K562 (cell line): ENCODE measurements around the gene FNDC1.

Experiments
- BACH1 ChIP-seq: fragments of 200-800 bp; sonication (Bioruptor generic); IDR thresholded peaks from 2 replicates; pipeline ENCODE4 v1.6.1; 2016; ENCODE audit warnings: missing genetic modification characterization, missing compliant biosample characterization
- GTF2F1 ChIP-seq: IDR thresholded peaks from 2 replicates; pipeline ENCODE4 v1.6.1; 2011; ENCODE audit warnings: low read depth, low read length, improper control_type of control experiment
- SP2 ChIP-seq: IDR thresholded peaks from 2 replicates; pipeline ENCODE4 v1.6.1; 2011; ENCODE audit warnings: mild to moderate bottlenecking, low read depth, low read length, moderate library complexity; ENCODE audit not compliant: poor library complexity, severe bottlenecking; ENCODE audit errors: extremely low read depth
- YY1 ChIP-seq, 3 experiments: IDR thresholded peaks; 2 replicates each; pipeline ENCODE4 v1.6.1; 2011; ENCODE audit warnings: low read length in 2 of 3, mild to moderate bottlenecking in 2 of 3, moderate library complexity in 2 of 3, borderline replicate concordance in 1 of 3, control low read depth in 1 of 3, low read depth in 1 of 3; ENCODE audit not compliant: insufficient read depth in 3 of 3, insufficient replicate concordance in 2 of 3, control insufficient read depth in 1 of 3, insufficient read length in 1 of 3; ENCODE audit errors: extremely low read depth in 1 of 3
- ZNF561 ChIP-seq: fragments of 450-650 bp; formaldehyde crosslinking; conservative IDR thresholded peaks from 2 replicates; pipeline ENCODE4 v1.4.0; 2020; ENCODE audit warnings: mild to moderate bottlenecking, moderate library complexity
- TF ChIP-seq, protein P1 (sequence below): fragments of 450-650 bp; formaldehyde crosslinking; IDR thresholded peaks from 2 replicates; pipeline ENCODE4 v1.4.0; 2022; ENCODE audit warnings: mild to moderate bottlenecking, moderate library complexity

- TF ChIP-seq GTF2F1 (no peak), BACH1 (tag) (no peak), YY1 (IDR thresholded peaks at IDR 0.05; ENCODE audit: borderline replicate concordance in 1 of 3, control insufficient read depth in 1 of 3, extremely low read depth in 1 of 3, insufficient read depth in 3 of 3, insufficient read length in 1 of 3, insufficient replicate concordance in 2 of 3, low read depth in 1 of 3, low read length in 2 of 3) (no peak), ZNF561 (CRISPR knock-in tag) (no peak), SP2 (no peak)
- TF ChIP-seq, protein P1, sequence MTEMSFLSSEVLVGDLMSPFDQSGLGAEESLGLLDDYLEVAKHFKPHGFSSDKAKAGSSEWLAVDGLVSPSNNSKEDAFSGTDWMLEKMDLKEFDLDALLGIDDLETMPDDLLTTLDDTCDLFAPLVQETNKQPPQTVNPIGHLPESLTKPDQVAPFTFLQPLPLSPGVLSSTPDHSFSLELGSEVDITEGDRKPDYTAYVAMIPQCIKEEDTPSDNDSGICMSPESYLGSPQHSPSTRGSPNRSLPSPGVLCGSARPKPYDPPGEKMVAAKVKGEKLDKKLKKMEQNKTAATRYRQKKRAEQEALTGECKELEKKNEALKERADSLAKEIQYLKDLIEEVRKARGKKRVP (CRISPR knock-in tag), result no peak
These were observed 135.4 kb downstream of the FNDC1 start for GRCh38 chr6:159304641-159305040.
